GM19468 (cell line): ENCODE measurements around the gene CACNB3.

Source experiments
- ATAC-seq: cut with Tn5 transposase; IDR thresholded peaks from one replicate; pipeline ENCODE4 v1.9.1; 2021; ENCODE audit warnings: mild to moderate bottlenecking, moderate library complexity, moderate number of reproducible peaks; ENCODE audit not compliant: unreplicated experiment; ENCODE audit errors: extremely low read depth

Gene CACNB3

DNA sequence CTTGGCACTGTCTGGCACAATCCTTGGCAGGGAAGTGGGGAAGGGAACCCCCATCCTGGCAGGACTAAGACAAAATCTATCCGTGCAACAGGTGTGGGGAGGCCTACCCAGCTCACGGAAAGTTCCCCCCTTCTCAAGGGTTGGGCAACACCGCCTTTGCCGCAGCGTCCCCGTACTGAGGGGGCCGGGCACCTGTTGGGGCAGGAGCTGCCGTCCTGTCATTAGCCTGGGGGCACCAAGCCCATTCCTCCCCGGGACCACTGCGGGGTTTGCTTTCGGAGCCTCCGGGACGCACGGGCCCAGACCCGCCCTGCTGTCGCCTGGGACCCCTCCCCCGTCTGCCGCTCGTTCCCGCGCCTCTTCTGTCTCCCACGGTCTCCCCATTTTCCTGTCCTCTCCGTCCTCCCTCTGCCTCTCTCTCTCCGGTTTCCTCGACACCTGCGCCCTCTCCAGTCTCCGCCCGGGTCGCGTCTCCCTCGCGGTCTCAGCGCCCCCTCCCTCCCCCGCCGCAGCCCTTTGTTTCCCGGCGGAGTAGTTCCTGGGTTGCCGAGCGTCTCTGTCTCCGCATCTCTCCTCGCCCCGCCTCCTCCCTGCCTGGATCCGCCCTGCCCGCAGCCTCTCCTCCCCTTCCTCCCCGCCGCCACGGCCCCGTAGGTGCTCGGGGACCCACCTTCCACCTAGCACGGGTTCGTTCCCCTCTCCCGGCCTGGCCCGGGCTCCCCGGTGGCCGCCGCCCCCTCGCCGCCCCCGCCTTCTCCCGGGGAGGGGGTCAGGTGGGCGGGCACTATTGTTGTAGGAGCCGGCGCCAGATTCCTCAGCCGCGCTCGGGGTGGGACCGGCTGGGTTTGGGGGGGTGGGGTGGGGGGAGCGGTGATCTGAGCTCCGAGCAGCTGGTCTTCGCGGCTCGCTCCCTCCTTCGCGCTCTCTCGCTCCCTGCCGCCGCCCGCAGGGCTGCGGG lies at the start of gene CACNB3:
TSS of gene CACNB3 (plus strand) at position 624 of the 958 bp plus-strand sequence. CDS start 434 bp downstream, outside the sequence.
- no peak for ATAC-seq

DNA sequence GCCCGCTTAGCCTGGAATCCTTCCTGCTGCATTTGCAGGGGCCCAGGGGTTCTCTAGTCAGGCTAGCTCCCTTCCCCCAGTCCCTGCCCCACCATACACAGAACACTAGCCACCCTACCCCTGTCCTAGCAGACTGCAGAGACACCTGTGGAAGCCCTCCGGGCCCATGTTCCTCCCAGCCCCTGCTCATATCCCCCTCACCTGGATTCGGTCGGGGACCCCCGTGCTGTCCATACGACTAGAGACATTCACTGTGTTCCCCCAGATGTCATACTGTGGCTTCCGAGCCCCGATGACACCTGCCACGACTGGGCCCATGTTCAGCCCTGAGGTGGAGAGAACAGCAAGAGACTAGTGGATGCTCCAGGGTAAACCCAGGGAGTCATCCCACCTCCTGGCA lies 49.6 kb upstream of the CACNB3 start:
- no peak for ATAC-seq

DNA sequence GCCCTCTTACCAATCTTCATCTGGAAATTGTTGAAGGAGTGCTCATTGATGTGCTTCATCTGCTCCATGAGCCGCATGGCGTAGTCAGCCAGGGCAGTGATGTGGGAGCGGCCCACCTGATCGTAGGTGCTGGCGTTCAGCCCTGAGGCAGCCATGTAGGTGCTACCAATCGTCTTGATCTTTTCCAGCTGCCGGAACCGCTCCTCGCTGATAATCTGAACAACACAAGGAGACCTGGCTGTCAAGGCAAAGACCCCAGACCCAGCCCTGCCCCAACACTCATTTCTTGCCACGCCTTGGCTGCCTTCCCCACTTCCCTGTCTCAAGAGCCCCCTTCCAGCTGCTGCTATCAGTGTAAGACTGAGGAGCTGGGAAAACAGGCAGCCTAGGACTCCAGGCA lies 47.5 kb upstream of the CACNB3 start:
- no peak for ATAC-seq

- ATAC-seq = no peak
Measured at GRCh38 chr12:48771588-48772112, 46.6 kb upstream of the CACNB3 start.

GRCh38 chr12:48773686-48774085 lies 44.6 kb upstream of the CACNB3 start:
- no peak for ATAC-seq

- no peak for ATAC-seq
Measured at GRCh38 chr12:48774516-48774915, 43.8 kb upstream of the CACNB3 start.

- no peak for ATAC-seq
Measured at GRCh38 chr12:48775299-48775698, 43.0 kb upstream of the CACNB3 start.

DNA sequence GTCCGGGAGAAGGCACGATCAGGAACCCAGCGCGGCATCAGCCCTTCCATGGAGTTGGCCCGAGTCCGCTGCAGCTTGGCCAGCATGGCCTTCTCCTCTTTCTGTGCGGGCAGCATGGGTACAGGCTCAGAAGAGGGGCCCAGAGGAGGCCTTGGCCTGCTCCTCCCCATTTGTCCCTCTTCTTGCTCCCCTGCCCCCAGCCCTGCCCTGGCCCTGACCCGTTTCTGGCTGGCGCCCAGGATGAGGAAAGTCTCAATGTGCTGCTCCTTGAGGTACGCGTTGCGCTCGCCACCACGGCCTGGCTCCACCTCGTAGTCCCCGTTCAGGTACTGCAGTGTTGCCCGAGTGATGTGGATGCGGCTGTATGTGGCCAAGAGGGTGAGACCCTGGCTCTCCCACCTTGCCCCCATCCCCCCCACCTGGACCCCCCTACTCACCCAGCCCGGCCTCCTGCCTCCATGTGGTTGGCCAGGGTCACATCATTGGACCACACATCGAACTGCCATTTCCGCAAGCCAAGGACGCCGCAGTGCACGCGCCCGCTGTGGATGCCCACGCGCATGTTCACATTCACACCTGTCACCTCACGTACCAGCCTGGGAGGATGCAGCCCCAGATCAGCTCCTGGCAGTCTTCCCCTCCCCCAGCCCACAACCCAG lies 42.2 kb upstream of the CACNB3 start:
- no peak for ATAC-seq

DNA sequence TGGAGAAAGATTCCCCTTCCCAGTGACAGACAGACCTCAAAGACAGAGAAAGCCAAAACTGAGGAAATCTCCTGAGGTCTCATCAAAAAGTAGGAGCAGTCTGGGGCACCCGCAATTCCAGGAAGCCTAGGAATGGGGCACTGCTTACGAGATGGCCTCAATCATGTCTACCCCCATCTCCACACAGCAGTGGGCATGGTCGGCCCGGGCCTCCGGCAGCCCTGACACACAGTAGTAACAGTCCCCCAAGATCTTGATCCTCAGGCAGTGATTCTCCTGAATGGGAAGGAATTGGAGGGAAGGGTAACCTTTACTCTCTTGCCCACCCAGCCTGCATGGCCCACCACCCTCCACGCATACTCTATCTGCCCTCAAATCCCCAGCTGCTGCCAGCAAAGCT lies 41.3 kb upstream of the CACNB3 start:
- ATAC-seq = no peak

DNA sequence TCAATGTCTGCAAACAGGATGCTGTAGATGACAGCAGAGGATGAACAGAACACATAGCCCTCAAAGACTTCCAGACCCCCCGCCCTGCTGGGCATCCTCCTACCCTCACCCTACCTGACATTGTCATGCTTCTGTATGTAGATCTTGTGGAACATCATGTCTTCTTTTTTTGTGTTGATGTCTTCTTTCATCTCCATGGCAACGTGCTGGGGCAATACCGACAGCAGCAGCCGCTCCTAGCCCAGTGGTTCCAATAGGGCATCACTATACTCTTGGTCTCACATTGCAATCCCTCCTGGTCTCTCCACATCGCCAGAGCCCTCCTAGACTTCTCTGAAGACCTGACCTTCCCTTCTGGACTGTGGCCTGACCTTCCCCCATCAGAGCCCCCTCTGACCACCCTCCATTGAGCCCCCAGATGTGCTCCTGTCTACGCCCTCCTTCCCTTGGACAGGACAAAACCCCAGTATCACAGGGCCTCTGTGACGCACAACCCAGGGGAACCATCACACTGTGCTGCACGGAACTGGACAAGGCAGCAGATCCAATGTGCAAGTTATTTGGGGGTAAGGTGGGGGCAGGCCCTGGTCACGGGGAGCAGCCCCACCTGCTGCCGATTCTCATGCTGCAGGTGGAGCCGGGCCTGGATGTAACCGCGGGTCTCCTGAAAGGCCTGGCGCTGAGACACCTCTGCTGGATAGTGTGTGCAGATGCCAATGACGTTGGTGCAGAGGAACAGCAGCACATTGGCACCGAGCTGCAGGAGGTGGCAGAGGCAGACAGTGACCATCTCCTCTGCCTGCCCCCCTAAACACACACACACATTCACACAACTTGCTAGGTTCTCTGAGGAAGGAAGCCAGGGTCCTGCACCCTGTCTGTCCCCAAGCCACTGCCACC lies 40.5 kb upstream of the CACNB3 start:
- no peak for ATAC-seq

- no peak for ATAC-seq
Measured at GRCh38 chr12:48779869-48780268, 38.4 kb upstream of the CACNB3 start.

DNA sequence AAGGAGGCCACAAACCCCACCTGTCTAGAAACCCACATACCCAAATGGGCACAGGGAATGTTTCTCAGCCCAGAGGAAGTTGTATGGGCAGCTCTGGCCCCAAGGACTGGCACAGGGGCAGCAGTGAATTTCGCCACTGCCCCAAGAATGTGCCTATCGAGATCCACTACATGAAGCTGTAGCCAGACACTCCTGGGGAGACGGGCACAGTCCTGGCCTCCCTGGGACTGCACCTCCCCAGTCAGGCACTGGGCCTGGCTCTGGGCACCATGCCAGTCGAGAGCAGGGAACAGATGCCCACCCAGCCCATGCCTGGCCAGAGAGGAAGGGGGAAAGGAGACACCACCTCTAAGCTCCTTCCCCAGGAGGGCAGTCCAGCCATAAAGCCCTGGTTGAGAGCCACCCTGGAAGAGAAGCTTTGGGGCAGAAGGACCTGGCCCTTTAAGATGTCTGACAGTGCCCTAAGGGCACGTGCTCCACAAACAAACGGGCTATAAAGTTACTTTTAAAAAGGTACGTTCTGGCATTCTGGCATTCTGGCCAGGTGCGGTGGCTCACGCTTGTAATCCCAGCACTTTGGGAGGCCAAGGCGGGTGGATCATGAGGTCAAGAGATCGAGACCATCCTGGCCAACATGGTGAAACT lies 37.8 kb upstream of the CACNB3 start:
- ATAC-seq = no peak

DNA sequence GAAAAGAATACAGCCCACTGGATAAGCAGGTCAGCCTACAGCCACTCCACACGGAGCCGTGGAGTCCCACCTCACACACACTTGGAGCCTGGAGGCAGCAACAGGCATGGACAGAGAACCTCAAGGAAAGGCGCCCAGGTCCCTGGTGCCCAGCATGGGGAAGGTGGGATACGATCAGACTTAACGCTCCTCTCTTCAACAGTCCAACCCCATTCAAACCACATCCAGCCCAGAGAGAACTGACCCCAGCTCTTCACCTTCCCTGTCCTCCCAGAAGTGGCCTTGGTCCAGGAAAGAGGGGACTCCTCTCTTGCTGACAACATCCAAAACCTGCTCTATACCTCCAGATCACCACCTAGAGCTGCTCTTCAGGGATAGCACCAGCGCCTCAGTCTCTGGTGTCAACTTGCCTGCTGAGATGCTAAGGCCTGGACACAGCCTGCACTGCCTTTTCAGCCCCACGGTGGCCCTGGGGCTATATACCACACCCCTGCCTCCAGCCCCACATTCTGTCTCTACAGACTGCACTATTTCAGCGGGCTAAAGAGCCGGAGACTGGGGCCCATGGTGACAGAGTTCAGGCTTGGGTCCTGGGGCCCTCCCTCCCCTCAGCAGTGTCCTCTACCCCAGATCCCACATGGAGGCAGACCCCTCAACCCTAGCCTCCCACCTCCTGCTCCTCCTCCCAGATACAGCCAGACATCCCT lies 36.4 kb upstream of the CACNB3 start:
- no peak for ATAC-seq

- no peak for ATAC-seq
Measured at GRCh38 chr12:48782457-48783395, 35.6 kb upstream of the CACNB3 start.

DNA sequence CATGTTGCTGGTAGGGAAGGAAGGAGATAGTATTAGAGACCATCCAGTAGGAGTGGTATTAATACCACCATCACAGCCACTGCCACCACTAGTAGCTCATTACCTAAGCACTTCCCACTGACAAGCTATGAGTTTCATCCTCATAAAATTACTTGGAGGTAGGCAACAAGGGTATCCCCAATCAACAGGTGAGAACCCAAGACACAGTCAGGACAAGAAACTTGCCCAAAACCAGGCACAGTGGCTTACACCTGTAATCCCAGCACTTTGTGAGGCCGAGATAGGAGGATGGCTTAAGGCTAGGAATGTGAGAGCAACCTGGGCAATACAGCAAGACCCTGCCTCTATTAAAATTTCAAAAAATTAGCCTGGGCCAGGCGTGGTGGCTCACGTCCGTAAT lies 34.9 kb upstream of the CACNB3 start:
- ATAC-seq = no peak

DNA sequence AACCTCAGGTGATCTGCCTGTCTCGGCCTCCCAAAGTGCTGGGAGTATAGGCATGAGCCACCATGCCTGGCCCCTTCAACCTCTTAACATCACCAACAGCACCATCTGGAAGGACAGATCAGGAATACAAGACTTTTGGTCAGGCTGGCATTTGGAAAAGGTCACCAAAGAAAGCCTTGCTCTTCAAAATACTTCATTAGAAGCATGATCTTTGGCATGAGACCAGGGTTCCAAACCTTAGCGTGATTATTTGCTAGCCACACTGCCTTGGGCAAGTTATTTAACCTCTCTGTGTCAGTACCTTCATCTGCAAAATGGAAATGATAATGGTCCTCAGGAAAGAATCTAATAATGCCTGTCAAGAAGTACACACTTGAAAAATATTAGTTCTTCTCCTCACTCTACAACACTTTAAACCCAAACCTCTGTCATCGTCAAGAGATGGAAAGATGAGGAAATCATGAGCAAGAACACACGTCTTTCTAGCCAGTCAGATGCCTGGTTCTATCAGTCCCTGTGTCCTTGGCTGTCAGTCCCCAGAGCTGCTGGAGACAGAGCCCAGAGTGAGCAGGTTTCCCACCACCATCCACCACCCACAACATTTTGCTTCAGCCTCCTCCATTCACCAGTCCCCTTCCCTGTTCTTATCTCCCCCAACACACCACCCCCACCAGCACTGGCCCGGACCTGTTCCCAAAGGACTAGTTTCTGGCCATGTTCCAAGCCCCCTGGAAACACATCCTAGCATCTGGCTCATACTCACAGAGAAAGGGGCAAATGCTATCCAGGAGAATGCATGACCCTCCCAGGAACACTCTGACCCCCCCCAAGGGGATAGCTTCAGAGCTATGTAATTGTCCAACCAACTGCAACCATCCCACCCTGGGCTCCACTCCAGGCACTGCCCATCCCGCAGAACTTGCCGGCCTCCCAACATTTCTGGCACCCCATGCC lies 31.4 kb upstream of the CACNB3 start:
- no peak for ATAC-seq
